Endothelial cell of umbilical vein (primary cell): ENCODE data around the gene TRPC1. TPM values are rescaled to one million over a fixed set of nuclear protein-coding genes. Genes with fewer than 3 reads are reported as not detected.

Source experiments
- BruUV-seq: library from RNA; stranded (reverse); fragments of 400-500 nt; replicated peaks from 2 replicates; lab custom pipeline; 2021; lab: Mats Ljungman, UMichigan
- CTCF ChIA-PET: fragments of 300-600, 350-600 bp; sonication (Branson Sonifier 250); formaldehyde crosslinking; loops from one replicate; lab custom pipeline; 2021; ENCODE audit warnings: antibody characterized with exemption, inconsistent platforms; lab: Charles Lee
- POLR2A ChIA-PET: fragments of 300-600, 350-600 bp; sonication (Branson Sonifier 250); formaldehyde crosslinking; loops from one replicate; lab custom pipeline; 2021; ENCODE audit warnings: antibody characterized with exemption, inconsistent platforms; lab: Charles Lee
- DNase-seq: peaks from one replicate; pipeline ENCODE4 v3.0.0-alpha.2; 2011; ENCODE audit warnings: low read depth, low spot score
- FAIRE-seq: peaks from 2 replicates; lab custom pipeline; 2011; peaks lifted over from hg19 to GRCh38; lab: Jason Lieb, UNC
- H2AFZ ChIP-seq: 2 replicates; pipeline ENCODE4 v1.6.0; 2012; ENCODE audit warnings: low read depth, low read length, control low read depth, inconsistent platforms
- H3K27ac ChIP-seq: 2 replicates; pipeline ENCODE4 v1.5.1; 2011; ENCODE audit warnings: low read depth, mild to moderate bottlenecking, control low read depth, low read length, moderate library complexity; ENCODE audit not compliant: insufficient read depth
- H3K27me3 ChIP-seq, 2 experiments: 2 replicates each; pipeline versions ENCODE4 v1.6.0 to v1.6.1; 2011; ENCODE audit warnings: low read length in 2 of 2, mixed read lengths in 1 of 2; ENCODE audit not compliant: control insufficient read depth in 2 of 2, insufficient read depth in 2 of 2
- H3K36me3 ChIP-seq, 2 experiments: 2 replicates in 1 of 2; 3 replicates in 1 of 2; pipeline ENCODE4 v1.5.1; 2011; ENCODE audit warnings: low read length in 2 of 2, mild to moderate bottlenecking in 1 of 2, moderate library complexity in 1 of 2; ENCODE audit not compliant: control insufficient read depth in 2 of 2, insufficient read depth in 2 of 2; ENCODE audit errors: extremely low read depth in 1 of 2
- H3K4me1 ChIP-seq: 3 replicates; pipeline ENCODE4 v1.5.1; 2011; ENCODE audit warnings: mild to moderate bottlenecking, low read length; ENCODE audit not compliant: control insufficient read depth, insufficient read depth; ENCODE audit errors: extremely low read depth
- H3K4me2 ChIP-seq: 2 replicates; pipeline ENCODE4 v1.6.1; 2011; ENCODE audit warnings: low read length, control low read depth, mixed read lengths; ENCODE audit not compliant: insufficient read depth
- H3K4me3 ChIP-seq, 3 experiments: fragments of 200-600 bp in 1 of 3; sonication (generic), shearing (Covaris generic) in 1 of 3; replicated peaks in 1 of 3; 2 replicates each; pipeline ENCODE4 v1.5.1; 2011 to 2016; ENCODE audit warnings: control low read depth in 3 of 3, low read length in 3 of 3, mild to moderate bottlenecking in 2 of 3, inconsistent platforms in 1 of 3, low read depth in 1 of 3, moderate library complexity in 1 of 3; ENCODE audit not compliant: insufficient read depth in 1 of 3
- H3K79me2 ChIP-seq: 2 replicates; pipeline ENCODE4 v1.6.0; 2012; ENCODE audit warnings: low read length, inconsistent platforms; ENCODE audit not compliant: control insufficient read depth, insufficient read depth
- H3K9ac ChIP-seq: replicated peaks from 2 replicates; pipeline ENCODE3; 2011; ENCODE audit warnings: low read length, control low read depth; ENCODE audit not compliant: insufficient read depth; ENCODE audit errors: extremely low read depth
- H3K9me1 ChIP-seq: replicated peaks from 3 replicates; pipeline ENCODE4 v1.6.0; 2011; ENCODE audit warnings: mild to moderate bottlenecking, low read length; ENCODE audit not compliant: control insufficient read depth, insufficient read depth; ENCODE audit errors: extremely low read depth
- H3K9me3 ChIP-seq: replicated peaks from 2 replicates; pipeline ENCODE4 v1.5.1; 2012; ENCODE audit warnings: low read length, inconsistent platforms; ENCODE audit not compliant: control insufficient read depth, insufficient read depth
- H4K20me1 ChIP-seq: replicated peaks from 2 replicates; pipeline ENCODE3; 2011; ENCODE audit warnings: mild to moderate bottlenecking, low read length; ENCODE audit not compliant: control insufficient read depth, insufficient read depth; ENCODE audit errors: extremely low read depth
- CTCF ChIP-seq, 2 donors: IDR thresholded peaks; 1 replicate in 1 of 2; 2 replicates in 1 of 2; pipeline ENCODE4 v1.5.1; 2011; ENCODE audit warnings: low read length in 2 of 2, mild to moderate bottlenecking in 2 of 2, moderate library complexity in 2 of 2, control low read depth in 1 of 2, inconsistent platforms in 1 of 2, low read depth in 1 of 2; ENCODE audit not compliant: insufficient read depth in 1 of 2; ENCODE audit errors: extremely low read depth in 1 of 2
- EZH2 ChIP-seq: IDR thresholded peaks from 2 replicates; pipeline ENCODE4 v1.6.1; 2012; ENCODE audit warnings: borderline replicate concordance, low read depth, mild to moderate bottlenecking, moderate library complexity, low read length, inconsistent platforms; ENCODE audit not compliant: severe bottlenecking
- FOS ChIP-seq: IDR thresholded peaks from 2 replicates; pipeline ENCODE4 v1.6.1; 2011; ENCODE audit warnings: mild to moderate bottlenecking, low read length, moderate library complexity, borderline replicate concordance; ENCODE audit not compliant: insufficient read depth
- GATA2 ChIP-seq: IDR thresholded peaks from 2 replicates; pipeline ENCODE4 v1.7.0; 2011; ENCODE audit warnings: low read depth, mild to moderate bottlenecking, moderate library complexity, mixed read lengths, low read length; ENCODE audit not compliant: insufficient read length, insufficient read depth
- JUN ChIP-seq: IDR thresholded peaks from 2 replicates; pipeline ENCODE4 v1.6.1; 2011; ENCODE audit warnings: borderline replicate concordance, low read depth; ENCODE audit not compliant: insufficient read length, insufficient read depth
- MAX ChIP-seq: IDR thresholded peaks from 2 replicates; pipeline ENCODE4 v1.6.1; 2011; ENCODE audit not compliant: insufficient read depth, insufficient read length
- MYC ChIP-seq: IDR thresholded peaks from one replicate; pipeline ENCODE4 v1.6.1; 2011; ENCODE audit warnings: mild to moderate bottlenecking, low read depth, low read length
- POLR2A ChIP-seq: IDR thresholded peaks from 2 replicates; pipeline ENCODE4 v1.6.1; 2012; ENCODE audit warnings: low read depth, mild to moderate bottlenecking, control low read depth, low read length
- POLR2AphosphoS5 ChIP-seq: IDR thresholded peaks from 2 replicates; pipeline ENCODE4 v1.6.1; 2012; ENCODE audit warnings: low read depth, mild to moderate bottlenecking, control low read depth, low read length, moderate library complexity; ENCODE audit not compliant: insufficient read depth
- dilution Hi-C: fragments of 300-500 bp; cut with MboI; formaldehyde crosslinking; loops from one replicate; pipeline ENCODE4 v1.15.0; 2019; ENCODE audit warnings: low sequenced_read_pairs; ENCODE audit not compliant: extremely low pct_ligation_motif_present
- intact Hi-C: fragments of 100-400 bp; cut with micrococcal nuclease; formaldehyde crosslinking; loops from one replicate; pipeline ENCODE4 v1.10.0; 2022
- polyA plus RNA-seq, 4 experiments: library from polyadenylated mRNA; depleted of rRNA in 3 of 4; stranded (reverse) in 3 of 4; unstranded in 1 of 4; fragments of >200 nt; gene quantifications; 2 replicates each; pipeline versions ENCODE4 v1.2.1 to v1.2.3, GENCODE V29; 2011 to 2012; ENCODE audit warnings: missing spikeins in 1 of 4
- total RNA-seq: library from RNA; stranded (reverse); gene quantifications from 2 replicates; pipeline ENCODE4 v1.2.3, GENCODE V29; 2021

Gene TRPC1
- total and polyA plus RNA-seq, 2 donors (not counting 3 experiments of a cell fraction or from before 2014, with no cell fraction given), result 3.5 to 5.9 TPM

GRCh38 chr3:142782616-142783015, 58.8 kb downstream of the TRPC1 start:
- Histone ChIP-seq H2AFZ (no peak overlapping the region), H3K4me3 (no peak overlapping the region), H4K20me1 (no peaks in the 10 kb centered on the region), H3K27ac (no peak overlapping the region), H3K9me3 (no peaks in the 10 kb centered on the region), H3K79me2 (no peaks in the 10 kb centered on the region), H3K9me1 (no peaks in the 10 kb centered on the region), H3K27me3 (no peaks in the 10 kb centered on the region), H3K4me1 (no peaks in the 10 kb centered on the region), H3K36me3 (no peaks in the 10 kb centered on the region), H3K9ac (no peak overlapping the region), H3K4me2 (no peak overlapping the region)
- no TSS peak for BruUV-seq
- no peak for FAIRE-seq
- ChIA-PET POLR2A (no interaction called here), CTCF (no interaction called here)
- no peak for TF ChIP-seq POLR2A
- TF ChIP-seq JUN, result no peak
- no peak for TF ChIP-seq FOS
- TF ChIP-seq EZH2, result no peak
- TF ChIP-seq CTCF (IDR thresholded peaks at IDR 0.05; ENCODE audit: extremely low read depth in 1 of 2, insufficient read depth in 1 of 2, low read depth in 1 of 2, low read length in 2 of 2), result no peak
- TF ChIP-seq MYC, result no peak
- no peak for TF ChIP-seq MAX
- no peak for TF ChIP-seq GATA2
- TF ChIP-seq POLR2AphosphoS5, result no peak
- dilution Hi-C loops (no loop called here), intact Hi-C loops (no loop called here)
- no peak for DNase-seq
